Endothelial cell of umbilical vein (primary cell): ENCODE measurements around the gene ULBP1.

Source experiments
- POLR2A ChIP-seq: IDR thresholded peaks from 2 replicates; pipeline ENCODE4 v1.6.1; 2012; ENCODE audit warnings: low read depth, mild to moderate bottlenecking, control low read depth, low read length
- TF ChIP-seq, protein P1 (sequence below), 2 donors: IDR thresholded peaks; 1 replicate in 1 of 2; 2 replicates in 1 of 2; pipeline ENCODE4 v1.5.1; 2011; ENCODE audit warnings: low read length in 2 of 2, mild to moderate bottlenecking in 2 of 2, moderate library complexity in 2 of 2, control low read depth in 1 of 2, inconsistent platforms in 1 of 2, low read depth in 1 of 2; ENCODE audit not compliant: insufficient read depth in 1 of 2; ENCODE audit errors: extremely low read depth in 1 of 2

DNA sequence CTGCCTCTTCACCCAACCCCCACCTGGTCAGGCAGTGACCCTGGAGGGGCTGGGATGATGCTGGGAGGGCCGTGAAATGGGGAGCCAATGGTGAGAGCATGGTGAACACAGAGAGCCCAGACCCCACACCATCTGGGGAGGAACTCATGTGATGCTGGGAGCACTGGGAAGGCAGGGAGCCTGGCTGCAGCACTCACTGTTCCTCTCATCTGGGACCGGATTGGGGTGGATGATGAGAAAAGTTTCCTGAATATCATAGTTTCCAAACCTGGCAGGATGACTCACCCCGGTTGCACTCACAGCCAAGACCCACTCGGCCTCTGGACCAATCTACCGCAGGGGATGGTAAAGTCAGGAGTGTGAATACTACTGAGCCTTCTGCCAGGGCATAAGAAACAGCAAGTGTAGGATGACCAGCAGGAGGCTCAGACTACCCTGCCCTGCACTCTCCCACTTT lies 21.8 kb downstream of the ULBP1 start:
- TF ChIP-seq, protein P1, sequence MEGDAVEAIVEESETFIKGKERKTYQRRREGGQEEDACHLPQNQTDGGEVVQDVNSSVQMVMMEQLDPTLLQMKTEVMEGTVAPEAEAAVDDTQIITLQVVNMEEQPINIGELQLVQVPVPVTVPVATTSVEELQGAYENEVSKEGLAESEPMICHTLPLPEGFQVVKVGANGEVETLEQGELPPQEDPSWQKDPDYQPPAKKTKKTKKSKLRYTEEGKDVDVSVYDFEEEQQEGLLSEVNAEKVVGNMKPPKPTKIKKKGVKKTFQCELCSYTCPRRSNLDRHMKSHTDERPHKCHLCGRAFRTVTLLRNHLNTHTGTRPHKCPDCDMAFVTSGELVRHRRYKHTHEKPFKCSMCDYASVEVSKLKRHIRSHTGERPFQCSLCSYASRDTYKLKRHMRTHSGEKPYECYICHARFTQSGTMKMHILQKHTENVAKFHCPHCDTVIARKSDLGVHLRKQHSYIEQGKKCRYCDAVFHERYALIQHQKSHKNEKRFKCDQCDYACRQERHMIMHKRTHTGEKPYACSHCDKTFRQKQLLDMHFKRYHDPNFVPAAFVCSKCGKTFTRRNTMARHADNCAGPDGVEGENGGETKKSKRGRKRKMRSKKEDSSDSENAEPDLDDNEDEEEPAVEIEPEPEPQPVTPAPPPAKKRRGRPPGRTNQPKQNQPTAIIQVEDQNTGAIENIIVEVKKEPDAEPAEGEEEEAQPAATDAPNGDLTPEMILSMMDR (IDR thresholded peaks at IDR 0.05; ENCODE audit: extremely low read depth in 1 of 2, insufficient read depth in 1 of 2, low read depth in 1 of 2, low read length in 2 of 2): peak in 1 of 2 donors; percentile 9
- TF ChIP-seq POLR2A: no peak
